BLaER1 treated with 17β-estradiol and CSF1 and Interleukin-3, amounts not matched to agents 10 nM and 100 nM (cell line): ENCODE results near the gene GNAS-AS1.
A peak's percentile ranks its signal among the peaks of the same experiment; 100 is the strongest.

ENCODE experiments used
- H3K27ac ChIP-seq, 11 experiments: shearing (Covaris generic); formaldehyde crosslinking; 2 replicates each; pipeline ENCODE4 v1.8.1; 2022
- H3K27me3 ChIP-seq, 11 experiments: shearing (Covaris generic); formaldehyde crosslinking; 2 replicates each; pipeline ENCODE4 v1.8.1; 2022
- H3K36me3 ChIP-seq, 11 experiments: shearing (Covaris generic); formaldehyde crosslinking; 2 replicates each; pipeline ENCODE4 v1.8.1; 2022
- H3K4me1 ChIP-seq, 10 experiments: shearing (Covaris generic); formaldehyde crosslinking; 2 replicates each; pipeline ENCODE4 v1.8.1; 2022
- H3K4me2 ChIP-seq, 11 experiments: shearing (Covaris generic); formaldehyde crosslinking; 2 replicates each; pipeline ENCODE4 v1.8.1; 2022
- H3K4me3 ChIP-seq, 10 experiments: shearing (Covaris generic); formaldehyde crosslinking; 2 replicates each; pipeline ENCODE4 v1.8.1; 2022
- H3K9ac ChIP-seq, 11 experiments: shearing (Covaris generic); formaldehyde crosslinking; 2 replicates each; pipeline ENCODE4 v1.8.1; 2022
- H3K9me3 ChIP-seq, 11 experiments: shearing (Covaris generic); formaldehyde crosslinking; replicated peaks in 1 of 11; 2 replicates each; pipeline ENCODE4 v1.8.1; 2022
- H4K20me1 ChIP-seq, 11 experiments: shearing (Covaris generic); formaldehyde crosslinking; 2 replicates each; pipeline ENCODE4 v1.8.1; 2022
- Cebpa-rat ChIP-seq, 11 experiments: shearing (Covaris generic); IDR thresholded peaks; 2 replicates each; pipeline ENCODE4 v1.8.1; 2022

GNAS-AS1 gene

GRCh38 chr20:58871533-58872102 is 20.9 kb upstream of the GNAS-AS1 start:
- Histone ChIP-seq H3K27me3 (no peaks in the 10 kb centered on the region), H3K4me1 (peaks cover 9 to 23% (median 18%) of the 10 kb centered on the region in 10 experiments), H3K4me3 (no peak overlapping the region), H3K4me2 (0 out of 22 replicates have a peak overlapping the region, but pooled peaks of 2 of the 11 experiments have one; percentile 27 to 32), H4K20me1 (no peaks in the 10 kb centered on the region), H3K27ac (no peak overlapping the region), H3K9me3 (no peaks in the 10 kb centered on the region), H3K9ac (no peak overlapping the region), H3K36me3 (no peaks in the 10 kb centered on the region)
- no peak for TF ChIP-seq Cebpa-rat (IDR thresholded peaks at IDR 0.05)

- Histone ChIP-seq H3K9me3 (no peaks in the 10 kb centered on the region), H3K9ac (no peak overlapping the region), H3K36me3 (no peaks in the 10 kb centered on the region), H4K20me1 (no peaks in the 10 kb centered on the region), H3K4me2 (peak overlapping the region; percentile 12 to 64 (median 36); a peak in 21 of 22 replicates), H3K4me1 (peaks cover 9 to 23% (median 18%) of the 10 kb centered on the region in 10 experiments), H3K27me3 (no peaks in the 10 kb centered on the region), H3K4me3 (no peak overlapping the region), H3K27ac (no peak overlapping the region)
- no peak for TF ChIP-seq Cebpa-rat (IDR thresholded peaks at IDR 0.05)
Observed at GRCh38 chr20:58870293-58871014, 19.8 kb upstream of the GNAS-AS1 start.

GRCh38 chr20:58869662-58870227 is 19.0 kb upstream of the GNAS-AS1 start:
- H3K4me1 ChIP-seq, result peaks cover 9 to 23% (median 18%) of the 10 kb centered on the region in 10 experiments
- H3K27me3 ChIP-seq, result no peaks in the 10 kb centered on the region
- TF ChIP-seq Cebpa-rat (IDR thresholded peaks at IDR 0.05), result no peak
- peak overlapping the region in 3 of 11 experiments; percentile 42 to 58 (median 53); a peak in 3 of 22 replicates for H3K4me2 ChIP-seq
- no peak overlapping the region for H3K4me3 ChIP-seq
- no peaks in the 10 kb centered on the region for H3K9me3 ChIP-seq
- H4K20me1 ChIP-seq, result no peaks in the 10 kb centered on the region
- no peaks in the 10 kb centered on the region for H3K36me3 ChIP-seq
- no peak overlapping the region for H3K27ac ChIP-seq
- no peak overlapping the region for H3K9ac ChIP-seq

- Histone ChIP-seq H4K20me1 (no peaks in the 10 kb centered on the region), H3K4me2 (no peak overlapping the region), H3K9ac (peak overlapping the region in 1 of 11 experiments; percentile 8; a peak in 1 of 22 replicates), H3K36me3 (no peaks in the 10 kb centered on the region), H3K9me3 (no peaks in the 10 kb centered on the region), H3K4me1 (peaks cover 9 to 23% (median 18%) of the 10 kb centered on the region in 10 experiments), H3K27me3 (no peaks in the 10 kb centered on the region), H3K27ac (no peak overlapping the region), H3K4me3 (no peak overlapping the region)
- TF ChIP-seq Cebpa-rat (IDR thresholded peaks at IDR 0.05), result no peak
Observed at GRCh38 chr20:58868795-58869194, 18.1 kb upstream of the GNAS-AS1 start.

GRCh38 chr20:58867211-58867610 is 16.5 kb upstream of the GNAS-AS1 start:
- no peaks in the 10 kb centered on the region for H3K36me3 ChIP-seq

GRCh38 chr20:58865843-58866242 is 15.1 kb upstream of the GNAS-AS1 start:
- no peaks in the 10 kb centered on the region for H3K36me3 ChIP-seq
- peaks cover 6 to 13% (median 8%) of the 10 kb centered on the region in 10 experiments for H3K4me1 ChIP-seq
- H3K27ac ChIP-seq, result no peak overlapping the region
- no peaks in the 10 kb centered on the region for H3K27me3 ChIP-seq
- no peaks in the 10 kb centered on the region for H3K9me3 ChIP-seq
- H4K20me1 ChIP-seq, result no peaks in the 10 kb centered on the region
- no peak overlapping the region for H3K4me2 ChIP-seq
- TF ChIP-seq Cebpa-rat (IDR thresholded peaks at IDR 0.05), result no peak
- H3K9ac ChIP-seq, result no peak overlapping the region
- H3K4me3 ChIP-seq, result no peak overlapping the region

More at GRCh38 chr20:58867211-58867610, 16.5 kb upstream of the GNAS-AS1 start:
- Histone ChIP-seq H3K4me2 (no peak overlapping the region), H3K4me1 (peaks cover 8 to 16% (median 11%) of the 10 kb centered on the region in 10 experiments), H3K27me3 (no peaks in the 10 kb centered on the region), H4K20me1 (no peaks in the 10 kb centered on the region), H3K27ac (no peak overlapping the region), H3K9me3 (no peaks in the 10 kb centered on the region), H3K4me3 (no peak overlapping the region), H3K9ac (no peak overlapping the region)
- peak in 1 of 11 experiments; percentile 22; a peak in 1 of 22 replicates for TF ChIP-seq Cebpa-rat (IDR thresholded peaks at IDR 0.05)

- H3K4me2 ChIP-seq, result no peak overlapping the region
- H3K27ac ChIP-seq, result no peak overlapping the region
- no peak for TF ChIP-seq Cebpa-rat (IDR thresholded peaks at IDR 0.05)
- no peaks in the 10 kb centered on the region for H4K20me1 ChIP-seq
- H3K9me3 ChIP-seq, result no peaks in the 10 kb centered on the region
- H3K9ac ChIP-seq, result no peak overlapping the region
- H3K4me1 ChIP-seq, result no peaks in the 10 kb centered on the region
- H3K27me3 ChIP-seq, result no peaks in the 10 kb centered on the region
- no peaks in the 10 kb centered on the region for H3K36me3 ChIP-seq
- H3K4me3 ChIP-seq, result no peak overlapping the region
Observed at GRCh38 chr20:58864346-58864745, 13.6 kb upstream of the GNAS-AS1 start.

- Histone ChIP-seq H3K4me3 (no peak overlapping the region), H3K36me3 (no peaks in the 10 kb centered on the region)
- TF ChIP-seq Cebpa-rat (IDR thresholded peaks at IDR 0.05), result no peak
Observed at GRCh38 chr20:58863044-58863790, 12.5 kb upstream of the GNAS-AS1 start.

More at GRCh38 chr20:58863044-58863790, 12.5 kb upstream of the GNAS-AS1 start:
- Histone ChIP-seq H3K9me3 (no peaks in the 10 kb centered on the region), H3K27ac (no peak overlapping the region), H3K9ac (no peak overlapping the region), H3K4me2 (no peak overlapping the region), H3K27me3 (0 out of 22 replicates have a peak, but pooled peaks cover 0 to under 1% (median 0%) of the 10 kb centered on the region in 11 experiments), H4K20me1 (no peaks in the 10 kb centered on the region), H3K4me1 (no peaks in the 10 kb centered on the region)
